Gastrocnemius medialis (tissue), 4 donors: ENCODE results near the gene GGACT. TPM values are rescaled to one million over a fixed set of nuclear protein-coding genes. Genes with fewer than 3 reads are reported as not detected.

ENCODE experiments used
- ATAC-seq, 2 donors: fragments of 150-250 bp; one replicate each; pipeline ENCODE4 v1.9.1; 2016
- DNase-seq, 2 donors: peaks; one replicate each; pipeline ENCODE4 v3.0.0-alpha.2; 2019
- H3K27ac ChIP-seq, 4 donors: fragments of 200-600 bp; sonication (generic); 1 replicate in 1 of 4; 2 replicates in 3 of 4; pipeline ENCODE4 v1.5.1; 2016 to 2018; ENCODE audit warnings: mild to moderate bottlenecking in 2 of 4, moderate library complexity in 1 of 4
- H3K27me3 ChIP-seq, 3 donors: fragments of 200-600 bp; sonication (generic) in 2 of 3; 1 replicate in 1 of 3; 2 replicates in 2 of 3; pipeline versions ENCODE4 v1.5.1 to v1.6.0; 2016 to 2019; ENCODE audit warnings: mild to moderate bottlenecking in 1 of 3, moderate library complexity in 1 of 3
- H3K36me3 ChIP-seq, 2 donors: fragments of 200-600 bp; sonication (generic) in 1 of 2; one replicate each; pipeline ENCODE4 v1.5.1; 2017 to 2018
- H3K4me1 ChIP-seq, 2 donors: fragments of 200-600 bp; sonication (generic) in 1 of 2; one replicate each; pipeline ENCODE4 v1.5.1; 2016 to 2017; ENCODE audit warnings: mild to moderate bottlenecking in 2 of 2
- H3K4me3 ChIP-seq, 4 donors: fragments of 200-600 bp; sonication (generic) in 3 of 4; 1 replicate in 1 of 4; 2 replicates in 3 of 4; pipeline ENCODE4 v1.5.1; 2016 to 2019; ENCODE audit warnings: mild to moderate bottlenecking in 2 of 4
- H3K9me3 ChIP-seq, 3 donors: fragments of 200-600 bp; sonication (generic) in 2 of 3; 1 replicate in 1 of 3; 2 replicates in 2 of 3; pipeline ENCODE4 v1.5.1; 2016 to 2019
- POLR2A ChIP-seq, 2 donors: fragments of 450-650 bp; IDR thresholded peaks; one replicate each; pipeline ENCODE4 v1.6.1; 2017; ENCODE audit warnings: antibody characterized with exemption in 2 of 2, mild to moderate bottlenecking in 2 of 2, moderate library complexity in 2 of 2
- in situ Hi-C, 4 donors: fragments of 200-750 bp; cut with MboI; loops; one replicate each; pipeline versions ENCODE4 v1.15.0 to v1.8.0; 2017; ENCODE audit warnings: low sequenced_read_pairs in 4 of 4
- intact Hi-C: fragments of 100-400 bp; cut with DNase I; formaldehyde crosslinking; loops from one replicate; pipeline ENCODE4 v1.15.1; 2023; ENCODE audit warnings: low total_unique reads
- total RNA-seq, 4 donors: library from RNA; depleted of rRNA; stranded (reverse); fragments of >200 nt; gene quantifications; one replicate each; pipeline versions ENCODE4 v1.1.0 to v1.2.3, GENCODE V29; 2016
- TF ChIP-seq, protein P1 (sequence below), 5 experiments: fragments of 450-650 bp in 3 of 5; fragments of 200-600 bp in 2 of 5; sonication (generic) in 2 of 5; IDR thresholded peaks in 4 of 5; conservative IDR thresholded peaks in 1 of 5; 1 replicate in 4 of 5; 2 replicates in 1 of 5; pipeline ENCODE4 v1.5.1; 2016 to 2019; ENCODE audit warnings: antibody characterized with exemption in 5 of 5, mild to moderate bottlenecking in 3 of 5, moderate library complexity in 3 of 5

The GGACT gene
- total RNA-seq, 4 donors from 2014 or later, result 0.56 to 1.5 (median 0.83) TPM

- DNase-seq, result no peak
- Histone ChIP-seq H3K27ac (no peak overlapping the region), H3K4me1 (no peaks in the 10 kb centered on the region), H3K9me3 (no peaks in the 10 kb centered on the region), H3K4me3 (no peak overlapping the region), H3K27me3 (no peaks in the 10 kb centered on the region), H3K36me3 (no peaks in the 10 kb centered on the region)
- ATAC-seq, result no peak
- in situ Hi-C loops (no loop called here), intact Hi-C loops (no loop called here)
- no peak for TF ChIP-seq POLR2A (IDR thresholded peaks at IDR 0.05)
- TF ChIP-seq, protein P1, sequence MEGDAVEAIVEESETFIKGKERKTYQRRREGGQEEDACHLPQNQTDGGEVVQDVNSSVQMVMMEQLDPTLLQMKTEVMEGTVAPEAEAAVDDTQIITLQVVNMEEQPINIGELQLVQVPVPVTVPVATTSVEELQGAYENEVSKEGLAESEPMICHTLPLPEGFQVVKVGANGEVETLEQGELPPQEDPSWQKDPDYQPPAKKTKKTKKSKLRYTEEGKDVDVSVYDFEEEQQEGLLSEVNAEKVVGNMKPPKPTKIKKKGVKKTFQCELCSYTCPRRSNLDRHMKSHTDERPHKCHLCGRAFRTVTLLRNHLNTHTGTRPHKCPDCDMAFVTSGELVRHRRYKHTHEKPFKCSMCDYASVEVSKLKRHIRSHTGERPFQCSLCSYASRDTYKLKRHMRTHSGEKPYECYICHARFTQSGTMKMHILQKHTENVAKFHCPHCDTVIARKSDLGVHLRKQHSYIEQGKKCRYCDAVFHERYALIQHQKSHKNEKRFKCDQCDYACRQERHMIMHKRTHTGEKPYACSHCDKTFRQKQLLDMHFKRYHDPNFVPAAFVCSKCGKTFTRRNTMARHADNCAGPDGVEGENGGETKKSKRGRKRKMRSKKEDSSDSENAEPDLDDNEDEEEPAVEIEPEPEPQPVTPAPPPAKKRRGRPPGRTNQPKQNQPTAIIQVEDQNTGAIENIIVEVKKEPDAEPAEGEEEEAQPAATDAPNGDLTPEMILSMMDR (IDR thresholded peaks at IDR 0.05 in 4 of 5, conservative IDR thresholded peaks at IDR 0.05 in 1 of 5), result no peak
These were observed 11.9 kb upstream of the GGACT start for GRCh38 chr13:100600461-100600860.

- intact Hi-C loops, result no loop called here
- DNase-seq, result no peak
- Histone ChIP-seq H3K27me3 (no peaks in the 10 kb centered on the region), H3K4me3 (no peak overlapping the region), H3K9me3 (no peaks in the 10 kb centered on the region), H3K4me1 (no peaks in the 10 kb centered on the region), H3K36me3 (no peaks in the 10 kb centered on the region), H3K27ac (no peak overlapping the region)
- no peak for ATAC-seq
- TF ChIP-seq, protein P1 (IDR thresholded peaks at IDR 0.05 in 4 of 5, conservative IDR thresholded peaks at IDR 0.05 in 1 of 5), result no peak
- no peak for TF ChIP-seq POLR2A (IDR thresholded peaks at IDR 0.05)
- in situ Hi-C loops, result loop anchor here in 1 of 4 donors (25.0 kb wide), 1 partner anchor 515 kb away; no protein-coding TSS in a partner anchor
These were observed 8.7 kb upstream of the GGACT start for GRCh38 chr13:100597253-100597652.

DNA sequence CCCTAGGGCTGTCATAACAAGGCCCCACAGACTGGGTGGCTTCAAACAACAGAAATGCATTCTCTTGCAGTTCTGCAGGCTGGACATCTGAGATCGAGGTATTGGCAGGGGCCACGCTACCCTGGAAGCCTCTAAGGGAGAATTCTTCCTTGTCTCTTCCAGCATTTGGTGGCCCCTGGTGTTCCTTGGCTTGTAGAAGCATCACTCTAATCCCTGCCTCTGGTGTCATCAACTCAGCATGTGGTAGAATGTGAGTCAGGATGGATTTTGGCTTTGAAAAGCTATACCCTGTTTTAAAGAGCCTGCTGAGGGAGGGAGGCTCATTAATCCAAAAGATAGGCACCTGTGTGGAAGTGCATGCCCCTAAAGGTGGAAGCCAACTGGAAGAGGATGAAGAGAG, 7.9 kb upstream of the GGACT start:
- H3K36me3 ChIP-seq, result no peaks in the 10 kb centered on the region
- H3K4me3 ChIP-seq, result no peak overlapping the region
- no peak overlapping the region for H3K27ac ChIP-seq
- intact Hi-C loops, result no loop called here
- in situ Hi-C loops, result loop anchor here in 1 of 4 donors (25.0 kb wide), 1 partner anchor 516 kb away; no protein-coding TSS in a partner anchor
- H3K4me1 ChIP-seq, result no peaks in the 10 kb centered on the region
- TF ChIP-seq POLR2A (IDR thresholded peaks at IDR 0.05), result no peak
- TF ChIP-seq, protein P1 (IDR thresholded peaks at IDR 0.05 in 4 of 5, conservative IDR thresholded peaks at IDR 0.05 in 1 of 5), result no peak
- H3K9me3 ChIP-seq, result no peaks in the 10 kb centered on the region
- H3K27me3 ChIP-seq, result no peaks in the 10 kb centered on the region
- no peak for ATAC-seq
- no peak for DNase-seq

DNA sequence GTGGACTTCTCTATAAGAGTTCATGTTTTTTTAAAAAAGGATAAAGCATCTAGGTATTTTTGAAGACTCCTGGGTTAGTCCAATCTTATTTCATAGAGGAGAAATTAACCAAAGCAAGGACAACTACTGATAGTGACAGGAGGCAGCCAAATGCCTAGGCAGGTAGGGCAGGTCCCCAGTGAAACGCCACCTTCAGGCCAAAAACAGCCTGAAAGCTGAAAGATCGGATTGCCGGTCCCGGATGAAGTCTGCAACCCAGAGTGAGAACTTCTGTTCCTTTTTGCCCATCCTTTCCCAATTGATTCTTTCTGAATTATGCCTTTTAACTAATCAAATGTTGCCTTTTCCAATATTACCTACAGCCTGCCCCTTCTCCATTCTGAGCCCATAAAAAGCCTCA, 6.1 kb upstream of the GGACT start:
- TF ChIP-seq, protein P1 (IDR thresholded peaks at IDR 0.05 in 4 of 5, conservative IDR thresholded peaks at IDR 0.05 in 1 of 5), result no peak
- no peak for TF ChIP-seq POLR2A (IDR thresholded peaks at IDR 0.05)
- DNase-seq (no peak), ATAC-seq (no peak)
- Histone ChIP-seq H3K4me1 (no peaks in the 10 kb centered on the region), H3K27ac (no peak overlapping the region), H3K36me3 (no peaks in the 10 kb centered on the region), H3K4me3 (no peak overlapping the region), H3K9me3 (no peaks in the 10 kb centered on the region), H3K27me3 (no peaks in the 10 kb centered on the region)
- in situ Hi-C loops, result loop anchor here in 1 of 4 donors (25.0 kb wide), 1 partner anchor 518 kb away; no protein-coding TSS in a partner anchor
- intact Hi-C loops, result no loop called here

- no peak for DNase-seq
- Histone ChIP-seq H3K4me3 (no peak overlapping the region), H3K4me1 (peaks cover 0 to under 1% of the 10 kb centered on the region in 2 donors), H3K9me3 (no peaks in the 10 kb centered on the region), H3K27ac (no peak overlapping the region), H3K27me3 (no peaks in the 10 kb centered on the region), H3K36me3 (no peaks in the 10 kb centered on the region)
- ATAC-seq, result no peak
- no peak for TF ChIP-seq POLR2A (IDR thresholded peaks at IDR 0.05)
- TF ChIP-seq, protein P1 (IDR thresholded peaks at IDR 0.05 in 4 of 5, conservative IDR thresholded peaks at IDR 0.05 in 1 of 5), result no peak
- in situ Hi-C loops (loop anchor here in 1 of 4 donors (25.0 kb wide), 1 partner anchor 518 kb away; no protein-coding TSS in a partner anchor), intact Hi-C loops (no loop called here)
These were observed 5.7 kb upstream of the GGACT start for GRCh38 chr13:100594255-100594654.
